A673 (cell line): Measurements from ENCODE around the gene ATG5. TPM values are rescaled to one million over a fixed set of nuclear protein-coding genes. Genes with fewer than 3 reads are reported as not detected.

Experiments
- BruUV-seq: library from RNA; stranded (reverse); fragments of 400-500 nt; replicated peaks from 2 replicates; lab custom pipeline; 2021; lab: Mats Ljungman, UMichigan
- CTCF ChIA-PET: fragments of 300-600 bp; sonication (Branson Sonifier 250); formaldehyde crosslinking; loops from one replicate; lab custom pipeline; 2022; ENCODE audit warnings: antibody characterized with exemption; lab: Charles Lee
- POLR2A ChIA-PET: fragments of 300-600 bp; sonication (Branson Sonifier 250); formaldehyde crosslinking; loops from one replicate; lab custom pipeline; 2022; ENCODE audit warnings: antibody characterized with exemption; ENCODE audit not compliant: low non-redundant PET; lab: Charles Lee
- DNase-seq: peaks from one replicate; pipeline ENCODE4 v3.0.0-alpha.2; 2015; ENCODE audit warnings: low spot score
- H3K27ac ChIP-seq: fragments of 200-600 bp; sonication (generic); 2 replicates; pipeline ENCODE4 v1.5.1; 2016; ENCODE audit warnings: mixed run types, low read depth, mild to moderate bottlenecking, mixed read lengths, antibody characterized with exemption, low read length; ENCODE audit not compliant: poor library complexity, severe bottlenecking
- H3K27me3 ChIP-seq: fragments of 200-600 bp; sonication (generic); replicated peaks from 2 replicates; pipeline ENCODE4 v1.6.1; 2017; ENCODE audit warnings: mixed run types, low read depth, mild to moderate bottlenecking, mixed read lengths, antibody characterized with exemption, low read length; ENCODE audit not compliant: insufficient read depth, poor library complexity
- H3K36me3 ChIP-seq: fragments of 200-600 bp; sonication (generic); 2 replicates; pipeline ENCODE4 v1.6.1; 2016; ENCODE audit warnings: mixed run types, mild to moderate bottlenecking, mixed read lengths, antibody characterized with exemption, low read length; ENCODE audit not compliant: insufficient read depth, poor library complexity, severe bottlenecking
- H3K4me1 ChIP-seq: fragments of 200-600 bp; sonication (generic); 2 replicates; pipeline ENCODE4 v1.6.1; 2017; ENCODE audit warnings: mixed run types, mild to moderate bottlenecking, mixed read lengths, antibody characterized with exemption, low read length; ENCODE audit not compliant: insufficient read depth, poor library complexity, severe bottlenecking
- H3K4me3 ChIP-seq: fragments of 200-600 bp; sonication (generic); 2 replicates; pipeline ENCODE4 v1.5.1; 2016; ENCODE audit warnings: low read depth, mixed run types, mild to moderate bottlenecking, mixed read lengths, low read length; ENCODE audit not compliant: poor library complexity, severe bottlenecking
- H3K9me3 ChIP-seq: fragments of 200-600 bp; sonication (generic); 2 replicates; pipeline ENCODE4 v1.6.1; 2016; ENCODE audit warnings: mixed run types, low read depth, mild to moderate bottlenecking, mixed read lengths, antibody characterized with exemption, low read length; ENCODE audit not compliant: poor library complexity, severe bottlenecking
- CTCF ChIP-seq: fragments of 300-800, 200-600 bp; sonication (generic); conservative IDR thresholded peaks from 2 replicates; pipeline ENCODE4 v1.5.1; 2017; ENCODE audit warnings: low read depth, mild to moderate bottlenecking, antibody characterized with exemption, low read length, moderate library complexity, mixed read lengths
- EZH2 ChIP-seq: fragments of 200-600 bp; sonication (generic); IDR thresholded peaks from 2 replicates; pipeline ENCODE4 v1.6.1; 2017; ENCODE audit warnings: borderline replicate concordance, low read depth, mild to moderate bottlenecking, mixed read lengths, antibody characterized with exemption, low read length; ENCODE audit not compliant: poor library complexity, severe bottlenecking
- intact Hi-C: fragments of 100-400 bp; cut with micrococcal nuclease; formaldehyde crosslinking; loops from one replicate; pipeline ENCODE4 v1.10.0; 2022; ENCODE audit not compliant: unreplicated experiment
- total RNA-seq: library from RNA; stranded (reverse); gene quantifications from 2 replicates; pipeline ENCODE4 v1.2.3, GENCODE V29; 2021

Gene ATG5
- total RNA-seq, 1 experiment from 2014 or later = 37.0 TPM

DNA sequence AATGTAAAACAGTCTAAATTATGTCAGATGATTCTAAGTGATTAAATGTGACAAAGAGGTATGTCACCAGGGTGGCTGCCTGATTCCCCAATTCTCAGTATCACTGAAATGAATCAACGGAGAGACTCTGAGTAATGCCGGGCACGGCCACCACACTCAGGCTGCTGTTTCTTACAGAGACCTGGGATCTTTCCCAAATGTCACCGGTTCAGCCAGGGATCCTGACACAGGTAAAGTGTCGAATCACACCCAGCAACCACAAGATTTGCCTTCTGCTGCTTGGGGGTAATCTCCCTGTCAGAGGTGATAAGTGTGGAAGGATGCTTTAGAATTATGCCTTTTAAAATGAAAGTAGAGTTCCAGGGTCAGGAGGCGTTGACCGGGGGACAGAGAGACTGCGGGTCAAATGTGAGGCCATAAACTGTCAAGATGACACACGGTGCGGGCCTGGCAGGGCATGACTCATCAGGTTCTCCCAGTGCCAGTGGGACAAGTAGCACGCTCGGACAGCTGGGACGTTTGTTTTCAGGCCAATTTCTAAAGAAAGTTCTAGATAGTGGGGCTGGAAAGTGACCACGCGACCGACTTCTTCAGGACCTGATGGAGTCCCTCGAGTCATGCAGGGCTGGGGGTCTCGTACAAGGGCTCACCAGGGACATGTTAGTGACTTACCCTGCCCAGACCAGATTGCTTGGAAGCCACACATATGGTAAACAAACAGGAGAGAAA, 190.5 kb downstream of the ATG5 start:
- Histone ChIP-seq H3K4me1 (peaks cover 9% of the 10 kb centered on the region), H3K36me3 (no peaks in the 10 kb centered on the region), H3K27ac (no peak overlapping the region), H3K4me3 (no peak overlapping the region), H3K9me3 (no peaks in the 10 kb centered on the region), H3K27me3 (no peaks in the 10 kb centered on the region)
- intact Hi-C loops = no loop called here
- TF ChIP-seq CTCF (no peak), EZH2 (no peak)
- BruUV-seq = no TSS peak
- ChIA-PET CTCF (no interaction called here), POLR2A (no interaction called here)
- no peak for DNase-seq

Other genes with a start within 250 kb of the ATG5 start
- not detected in 2 replicates for gene PRDM1, start 239.4 kb downstream of the ATG5 start, total RNA-seq
- gene CRYBG1, start 35.0 kb upstream of the ATG5 start, total RNA-seq = 2.9 and 3.9 TPM in 2 replicates